GM21447 (cell line): ENCODE data around the gene PPARG.

Source experiments
- ATAC-seq: cut with Tn5 transposase; IDR thresholded peaks from one replicate; pipeline ENCODE4 v1.9.1; 2021; ENCODE audit not compliant: unreplicated experiment

The PPARG gene

GRCh38 chr3:12340506-12340905, 51.6 kb downstream of the PPARG start:
- ATAC-seq: no peak

DNA sequence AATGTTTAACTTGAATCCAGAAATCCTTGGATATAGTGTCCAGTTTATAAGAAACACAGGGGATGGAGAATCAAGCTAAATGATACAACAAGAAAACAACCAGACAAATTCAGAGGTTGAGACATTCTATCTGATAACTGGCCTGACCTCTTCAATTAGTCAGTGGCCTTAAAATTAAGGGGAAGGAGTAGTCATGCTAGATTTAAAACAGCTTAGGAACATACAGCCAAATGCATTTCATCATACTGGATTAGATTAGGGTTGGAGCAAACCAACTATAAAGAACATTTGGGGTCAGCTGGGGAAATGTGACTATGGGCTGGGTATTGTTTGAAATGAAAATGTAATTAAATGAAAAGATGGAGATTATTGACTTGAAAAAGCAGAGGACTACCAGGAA, 53.3 kb downstream of the PPARG start:
- no peak for ATAC-seq

DNA sequence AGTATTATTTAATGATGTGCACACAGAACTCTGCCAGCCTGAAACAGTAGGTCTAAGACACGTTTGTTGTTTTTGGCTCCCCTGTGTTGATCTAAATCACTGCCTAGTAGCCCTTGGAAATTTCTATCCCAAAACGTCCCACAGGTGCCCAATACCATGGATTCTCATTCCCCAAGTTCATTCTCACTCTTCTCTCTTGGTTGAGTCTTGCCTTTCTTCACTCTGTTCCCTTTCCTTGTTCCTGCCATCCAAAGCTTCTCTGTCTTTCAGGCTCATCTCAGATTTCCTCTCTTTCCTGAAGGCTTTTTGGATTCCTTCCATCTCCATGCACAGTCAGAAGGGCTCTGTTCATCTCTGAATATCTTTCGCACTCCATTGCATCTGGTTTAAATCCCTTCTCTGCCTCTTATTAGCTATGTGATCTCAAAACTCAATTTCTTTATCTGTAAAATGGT, 54.2 kb downstream of the PPARG start:
- ATAC-seq: no peak

GRCh38 chr3:12345141-12345561, 56.3 kb downstream of the PPARG start:
- no peak for ATAC-seq

DNA sequence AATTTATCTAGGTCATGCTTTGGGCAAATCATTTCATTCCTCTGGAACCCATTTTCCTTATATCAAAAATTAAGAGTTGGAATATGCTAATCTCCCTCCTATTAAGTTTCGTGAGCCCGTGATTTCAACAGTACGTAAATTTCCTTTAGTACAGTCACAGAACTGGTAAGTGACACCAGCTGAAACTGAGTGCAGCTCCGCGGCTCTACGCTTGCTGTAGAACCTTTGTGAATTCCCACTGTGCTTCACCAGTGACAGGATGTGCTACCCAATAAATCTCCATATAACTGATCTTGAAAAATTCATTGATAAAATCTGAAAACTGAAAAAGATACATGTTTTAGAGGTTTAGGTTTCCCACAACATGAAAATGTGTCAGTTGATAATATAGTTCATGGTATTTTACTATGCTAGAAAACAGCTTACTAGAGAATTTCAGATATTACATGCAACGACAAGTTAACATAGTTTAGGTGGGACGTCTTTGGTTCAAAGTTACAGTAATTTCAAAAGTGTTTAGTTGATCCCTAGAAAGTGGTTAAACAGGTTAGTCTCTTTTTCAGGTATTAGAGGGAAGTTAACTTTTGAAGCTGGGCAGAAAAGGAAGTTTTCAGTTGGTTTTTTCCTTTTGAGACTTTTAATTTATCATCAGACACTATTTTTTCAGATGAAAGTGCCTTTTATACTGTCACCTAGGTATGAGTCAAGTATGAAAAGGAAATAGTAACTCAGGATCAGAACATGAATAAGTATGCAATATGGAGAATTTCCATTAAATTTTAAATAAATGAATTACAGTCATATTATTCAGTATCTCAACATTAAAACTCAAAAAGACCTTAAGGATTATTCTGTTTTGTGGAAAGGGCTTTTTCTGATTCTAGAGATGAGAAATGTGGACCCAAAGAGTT, 57.0 kb downstream of the PPARG start:
- no peak for ATAC-seq

DNA sequence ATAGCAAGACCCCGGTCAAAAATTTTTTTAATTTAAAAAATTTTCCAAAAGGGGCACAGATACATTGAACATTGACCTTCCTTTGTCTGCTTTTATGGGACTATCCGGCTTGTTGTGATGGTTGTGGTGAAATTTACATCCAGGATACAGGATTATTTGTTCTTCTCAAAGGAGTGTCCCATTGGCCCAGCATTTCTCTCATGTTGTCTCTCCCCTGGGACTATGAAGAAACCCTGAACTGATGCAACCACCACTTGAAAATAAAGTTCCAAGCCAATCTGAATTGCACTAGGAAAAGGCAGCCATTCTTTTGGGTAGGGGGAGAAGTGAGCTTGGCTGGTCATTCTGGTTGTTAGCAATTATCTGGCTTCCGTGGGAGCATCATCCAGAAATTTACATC, 58.4 kb downstream of the PPARG start:
- no peak for ATAC-seq

GRCh38 chr3:12349895-12350811, 61.3 kb downstream of the PPARG start:
- no peak for ATAC-seq

GRCh38 chr3:12351145-12351544, 62.3 kb downstream of the PPARG start:
- no peak for ATAC-seq

- ATAC-seq: no peak
Measured at GRCh38 chr3:12352253-12352652, 63.4 kb downstream of the PPARG start.

DNA sequence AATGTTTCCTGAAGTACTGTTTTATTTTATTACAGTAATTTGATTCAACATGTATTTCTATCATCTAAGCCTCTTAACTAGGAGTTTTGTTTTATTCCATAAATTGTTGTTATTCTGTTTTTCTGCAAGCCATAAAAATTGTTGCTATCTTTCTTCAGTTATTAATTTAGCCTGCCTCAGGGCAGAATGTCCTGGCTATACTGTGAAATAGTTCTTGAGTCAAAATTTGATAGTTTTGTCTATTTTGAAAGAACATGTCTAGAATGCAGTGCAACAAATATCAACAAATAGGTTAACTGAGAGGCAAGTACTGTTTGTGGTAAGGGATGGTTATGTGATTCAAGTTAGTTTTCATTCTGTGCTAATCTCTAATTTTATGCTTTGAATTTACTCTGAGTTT, 63.9 kb downstream of the PPARG start:
- ATAC-seq: no peak

DNA sequence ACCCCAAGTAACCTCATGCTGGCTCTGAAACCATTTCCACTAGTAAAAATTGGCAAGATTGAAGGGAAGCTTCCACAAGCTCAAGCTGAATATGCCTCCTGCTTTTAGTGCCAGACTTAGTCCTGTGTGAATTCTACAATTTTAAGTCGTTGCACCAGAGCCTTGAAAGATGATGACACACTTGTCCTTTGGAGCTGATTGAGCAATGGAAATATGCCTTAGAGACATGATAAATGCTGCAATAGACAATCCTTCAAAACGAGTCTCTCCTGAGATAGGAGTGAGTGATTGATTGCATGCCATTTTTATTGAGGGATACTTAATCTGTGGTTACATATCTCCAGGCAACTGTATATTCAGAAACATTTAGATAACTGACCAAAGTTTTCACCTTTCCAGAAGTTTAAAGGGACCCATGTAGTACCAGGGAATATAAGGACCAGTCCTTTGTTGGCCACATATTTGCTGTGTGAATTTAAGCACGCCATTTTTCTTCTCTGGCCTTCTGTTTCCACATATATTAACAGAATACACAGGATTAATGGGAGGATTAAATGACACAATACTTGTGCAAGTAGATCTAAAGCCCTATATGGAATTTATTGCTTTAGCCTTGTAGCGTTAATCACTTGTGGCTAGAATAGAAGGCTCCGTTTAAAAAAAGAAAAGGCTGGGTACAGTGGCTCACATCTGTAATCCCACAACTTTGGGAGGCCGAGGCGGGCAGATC, 65.1 kb downstream of the PPARG start:
- ATAC-seq: no peak

GRCh38 chr3:12356175-12356574, 67.3 kb downstream of the PPARG start:
- ATAC-seq: no peak

DNA sequence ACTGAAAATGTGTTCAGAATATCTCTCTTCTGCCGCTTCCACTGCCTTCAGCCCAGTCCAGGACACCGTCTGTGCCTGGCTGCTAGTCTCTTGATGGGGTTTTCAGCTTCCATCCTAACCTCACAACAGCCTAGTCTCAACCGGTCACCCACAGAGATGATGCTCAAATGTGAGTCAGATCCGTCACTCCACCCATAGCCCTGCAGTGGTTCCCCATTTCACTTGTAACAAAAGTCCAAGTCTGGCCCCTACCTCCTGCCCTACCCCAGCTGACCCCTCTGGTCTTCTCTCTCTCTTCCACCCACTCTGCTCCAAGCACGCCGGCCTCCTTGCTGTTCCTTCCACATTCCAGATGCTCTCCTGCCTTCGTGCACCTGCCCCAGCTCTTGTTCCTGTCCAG, 68.1 kb downstream of the PPARG start:
- ATAC-seq: no peak

DNA sequence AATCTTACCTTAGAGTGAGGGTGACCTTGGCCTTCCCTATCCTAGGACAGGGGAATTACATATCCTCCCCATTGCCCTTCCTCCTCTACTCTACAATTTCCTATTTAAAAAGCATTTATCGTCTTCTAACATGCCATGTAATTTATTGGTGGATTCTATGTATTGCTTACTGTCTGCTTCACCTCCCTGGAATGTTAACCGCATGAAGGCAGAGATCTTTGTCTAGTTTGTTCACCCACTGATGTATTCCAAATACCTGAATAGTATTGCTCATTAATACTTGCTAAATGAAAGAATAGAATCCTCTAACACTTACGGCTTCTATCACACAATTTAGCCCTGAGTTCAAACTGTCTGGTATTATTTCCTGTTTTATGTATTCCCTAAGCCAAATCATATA, 68.6 kb downstream of the PPARG start:
- ATAC-seq: no peak

GRCh38 chr3:12363397-12364195, 74.7 kb downstream of the PPARG start:
- ATAC-seq: no peak

- no peak for ATAC-seq
Measured at GRCh38 chr3:12367346-12367745, 78.5 kb downstream of the PPARG start.

DNA sequence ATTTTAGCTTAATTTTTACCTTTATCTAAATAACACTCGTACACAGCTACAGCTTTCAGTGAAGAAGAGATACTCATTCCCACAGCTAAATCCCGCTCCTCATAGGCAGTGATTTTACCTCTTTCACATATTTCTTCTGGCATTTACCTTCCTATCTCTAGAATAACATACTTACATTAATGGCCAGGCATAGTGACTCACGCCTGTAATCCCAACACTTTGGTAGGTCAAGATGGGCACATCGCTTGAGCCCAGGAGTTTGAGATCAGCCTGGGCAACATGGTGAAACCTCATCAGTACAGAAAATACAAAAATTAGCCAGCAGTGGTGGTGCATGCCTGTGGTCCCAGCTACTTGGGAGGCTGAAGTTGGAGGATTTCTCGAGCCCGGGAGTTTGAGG, 80.2 kb downstream of the PPARG start:
- no peak for ATAC-seq

DNA sequence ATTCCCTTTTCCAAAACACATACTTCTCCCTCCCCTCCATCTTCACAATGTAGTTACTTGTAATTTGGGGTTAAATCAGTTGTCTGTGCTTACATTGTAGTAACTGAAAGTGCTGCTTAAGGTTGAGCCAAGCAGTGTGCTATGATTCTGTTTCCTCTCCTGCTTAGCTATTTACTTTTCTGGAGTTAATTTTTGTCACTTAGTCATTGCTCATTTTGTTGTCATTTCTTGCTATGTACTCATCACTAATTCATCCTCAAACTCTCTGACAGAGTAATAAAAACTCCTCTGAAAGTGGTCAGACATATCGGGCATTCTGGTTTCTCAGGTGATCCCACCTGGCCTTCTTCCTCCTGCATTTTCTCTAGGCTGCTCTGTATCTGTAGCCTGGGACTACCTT, 80.7 kb downstream of the PPARG start:
- no peak for ATAC-seq

DNA sequence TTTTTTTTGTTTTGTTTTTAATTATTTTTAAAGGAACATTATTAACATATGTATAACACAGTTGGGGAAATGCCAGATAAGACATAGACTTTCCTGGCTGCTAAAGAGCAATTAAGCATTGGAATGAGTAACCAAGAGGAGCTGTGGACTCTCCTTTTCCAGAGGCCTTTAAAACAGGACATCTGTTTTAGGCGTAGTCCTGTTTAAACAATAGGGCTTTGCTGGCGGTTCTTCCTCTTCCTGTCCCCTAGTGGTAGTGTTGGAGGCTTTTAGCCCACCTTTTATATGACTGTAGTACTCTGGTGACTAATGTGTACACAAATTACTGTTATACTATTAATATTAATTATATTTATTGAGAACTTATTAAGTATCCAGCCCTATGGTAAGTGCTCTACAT, 81.9 kb downstream of the PPARG start:
- ATAC-seq: no peak

- no peak for ATAC-seq
Measured at GRCh38 chr3:12371525-12372140, 82.8 kb downstream of the PPARG start.
